H1 (cell line): ENCODE results near the gene SSBP3. TPM values are rescaled to one million over a fixed set of nuclear protein-coding genes. Genes with fewer than 3 reads are reported as not detected.

Experiments used
- KDM4A ChIP-seq: IDR thresholded peaks from one replicate; pipeline ENCODE4 v1.7.1; 2012; ENCODE audit warnings: low read depth, mild to moderate bottlenecking, moderate library complexity, low read length, inconsistent platforms; ENCODE audit not compliant: severe bottlenecking
- POLR2A ChIP-seq, 2 experiments: IDR thresholded peaks; 1 replicate in 1 of 2; 2 replicates in 1 of 2; pipeline ENCODE4 v1.6.1; 2011; ENCODE audit warnings: low read depth in 2 of 2, low read length in 2 of 2, mild to moderate bottlenecking in 2 of 2; ENCODE audit errors: control extremely low read depth in 1 of 2
- polyA plus RNA-seq, 7 experiments: library from polyadenylated mRNA; depleted of rRNA in 3 of 7; stranded (reverse) in 5 of 7; unstranded in 2 of 7; fragments of >200 nt in 5 of 7; fragments of 200-250 nt in 2 of 7; gene quantifications; 1 replicate in 5 of 7; 2 replicates in 1 of 7; 4 replicates in 1 of 7; pipeline versions ENCODE4 v1.2.1 to v1.2.3, GENCODE V29; 2011 to 2013; ENCODE audit warnings: missing spikeins in 2 of 7, mixed read lengths in 2 of 7
- total RNA-seq: library from RNA; stranded (reverse); fragmentation: NEBNext Ultra II Directional; extraction: Animal tissue kit (Norgen Biotek cat#: 25700); gene quantifications from 2 replicates; pipeline ENCODE4 v1.2.1, GENCODE V29; 2021

SSBP3 gene
- total and polyA plus RNA-seq, 2 of the 8 experiments (the other 6 are each of a cell fraction or from before 2014, with no cell fraction given), result 99.7 to 133 TPM

GRCh38 chr1:54392401-54392800 lies 13.8 kb downstream of the SSBP3 start (continued):
- TF ChIP-seq KDM4A, result no peak
- TF ChIP-seq POLR2A (IDR thresholded peaks at IDR 0.05; ENCODE audit: control extremely low read depth in 1 of 2, low read depth in 2 of 2, low read length in 2 of 2), result no peak
- TF ChIP-seq, all 59 proteins: peak for 0
